ENCODE measurements around the gene CTDSP2. TPM values are rescaled to one million over a fixed set of nuclear protein-coding genes. Genes with fewer than 3 reads are reported as not detected.
"Not testable (repeated sequence)": the region's sequence is repeated elsewhere in the genome, so short reads cannot be mapped to it uniquely, and the experiment has no call there.

The CTDSP2 gene
- total RNA-seq, 2 experiments from 2014 or later, result 44.2 to 118 TPM

DNA sequence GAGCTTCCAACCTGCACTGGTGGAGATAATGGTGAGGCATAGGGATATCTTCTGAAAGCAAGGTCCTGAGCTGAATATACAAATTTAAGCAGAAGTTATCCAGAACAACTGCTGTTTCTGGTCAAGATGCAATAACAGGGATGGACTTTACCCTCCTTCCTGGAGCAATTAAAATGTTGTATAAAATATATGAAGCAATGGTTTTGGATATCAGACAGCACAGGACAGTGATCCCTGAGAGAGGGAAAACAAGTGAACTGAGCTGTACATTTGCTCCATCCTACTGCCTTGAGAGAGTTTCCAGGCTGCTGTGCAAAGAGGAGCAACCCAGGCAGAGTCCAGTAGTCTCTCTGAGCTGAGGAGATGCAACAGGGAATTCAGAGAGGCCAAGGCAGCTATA is 36.0 kb upstream of the CTDSP2 start:
- no peaks in the 10 kb centered on the region for H3K9me2 ChIP-seq (ENCODE audit: insufficient read depth, low read length)
- H3K36me3 ChIP-seq (ENCODE audit: insufficient read depth, low read length), result no peaks in the 10 kb centered on the region
- TF ChIP-seq, protein P1, sequence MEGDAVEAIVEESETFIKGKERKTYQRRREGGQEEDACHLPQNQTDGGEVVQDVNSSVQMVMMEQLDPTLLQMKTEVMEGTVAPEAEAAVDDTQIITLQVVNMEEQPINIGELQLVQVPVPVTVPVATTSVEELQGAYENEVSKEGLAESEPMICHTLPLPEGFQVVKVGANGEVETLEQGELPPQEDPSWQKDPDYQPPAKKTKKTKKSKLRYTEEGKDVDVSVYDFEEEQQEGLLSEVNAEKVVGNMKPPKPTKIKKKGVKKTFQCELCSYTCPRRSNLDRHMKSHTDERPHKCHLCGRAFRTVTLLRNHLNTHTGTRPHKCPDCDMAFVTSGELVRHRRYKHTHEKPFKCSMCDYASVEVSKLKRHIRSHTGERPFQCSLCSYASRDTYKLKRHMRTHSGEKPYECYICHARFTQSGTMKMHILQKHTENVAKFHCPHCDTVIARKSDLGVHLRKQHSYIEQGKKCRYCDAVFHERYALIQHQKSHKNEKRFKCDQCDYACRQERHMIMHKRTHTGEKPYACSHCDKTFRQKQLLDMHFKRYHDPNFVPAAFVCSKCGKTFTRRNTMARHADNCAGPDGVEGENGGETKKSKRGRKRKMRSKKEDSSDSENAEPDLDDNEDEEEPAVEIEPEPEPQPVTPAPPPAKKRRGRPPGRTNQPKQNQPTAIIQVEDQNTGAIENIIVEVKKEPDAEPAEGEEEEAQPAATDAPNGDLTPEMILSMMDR (conservative IDR thresholded peaks at IDR 0.05; ENCODE audit: low read length), result no peak
- no peak for TF ChIP-seq EZH2phosphoT487 (IDR thresholded peaks at IDR 0.05; ENCODE audit: borderline replicate concordance, low read depth, low read length)
- H3K4me1 ChIP-seq (ENCODE audit: insufficient read depth, low read length, poor library complexity, severe bottlenecking), result no peaks in the 10 kb centered on the region
- no peak for DNase-seq (ENCODE audit: low spot score)
- no peak overlapping the region for H2AFZ ChIP-seq (ENCODE audit: low read length)
- no peak overlapping the region for H3K27ac ChIP-seq (ENCODE audit: low read depth, low read length, poor library complexity, severe bottlenecking)
- intact Hi-C loops (cut with micrococcal nuclease; ENCODE audit: unreplicated experiment), result no loop called here
- ChIA-PET CTCF (ENCODE audit: unreplicated experiment) (interaction anchor here (0.6 to 1.9 kb wide), 2 partner anchors 11 to 13 kb away, joined by 3 to 7 read pairs; no protein-coding TSS in a partner anchor), POLR2A (interaction anchor here (0.5 to 4.9 kb wide), 4 partner anchors 10 to 181 kb away, joined by 3 to 28 read pairs (median 5); no protein-coding TSS in a partner anchor)
- H4K20me1 ChIP-seq (ENCODE audit: insufficient read depth, low read length), result no peaks in the 10 kb centered on the region
- no TSS peak for BruUV-seq (replicated peaks)
- H3K4me2 ChIP-seq (ENCODE audit: low read length), result no peak overlapping the region
- no peaks in the 10 kb centered on the region; the same call in 1 of the 2 replicates for H3K9me3 ChIP-seq (ENCODE audit: low read length)
- H3K79me2 ChIP-seq (ENCODE audit: insufficient read depth, low read depth, low read length), result no peaks in the 10 kb centered on the region
- no peak overlapping the region for H3K4me3 ChIP-seq (ENCODE audit: low read depth, low read length, poor library complexity, severe bottlenecking)

DNA sequence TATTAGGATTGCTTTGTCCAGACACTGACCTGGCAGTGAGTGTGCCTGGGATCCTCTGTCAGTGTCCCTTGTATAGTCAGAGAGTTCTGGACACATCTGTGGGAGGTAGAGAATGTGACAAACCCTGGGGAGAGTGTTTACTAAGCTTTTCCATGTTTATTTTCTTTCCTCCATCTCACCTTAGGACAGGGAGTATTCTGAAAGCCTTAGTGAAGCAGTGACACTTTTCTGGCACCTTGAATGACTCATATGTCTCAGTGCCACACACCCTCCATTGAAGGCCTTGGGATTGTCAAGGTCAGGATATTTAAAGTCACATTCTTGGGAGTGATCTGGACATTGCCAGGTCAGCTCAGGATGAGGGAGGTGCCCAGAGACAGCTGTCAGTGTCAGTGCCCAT is 34.9 kb upstream of the CTDSP2 start:
- ChIA-PET POLR2A (interaction anchor here (1.3 to 4.9 kb wide), 2 partner anchors 9 to 13 kb away, joined by 5 to 28 read pairs; no protein-coding TSS in a partner anchor), CTCF (ENCODE audit: unreplicated experiment) (interaction anchor here (0.6 to 1.9 kb wide), 2 partner anchors 14 to 43 kb away, joined by 3 to 7 read pairs; no protein-coding TSS in a partner anchor)
- no peaks in the 10 kb centered on the region; the same call in 1 of the 2 replicates for H3K9me3 ChIP-seq (ENCODE audit: low read length)
- no peaks in the 10 kb centered on the region for H3K4me1 ChIP-seq (ENCODE audit: insufficient read depth, low read length, poor library complexity, severe bottlenecking)
- TF ChIP-seq EZH2phosphoT487 (IDR thresholded peaks at IDR 0.05; ENCODE audit: borderline replicate concordance, low read depth, low read length), result no peak
- TF ChIP-seq, protein P1 (conservative IDR thresholded peaks at IDR 0.05; ENCODE audit: low read length), result no peak
- no peaks in the 10 kb centered on the region for H4K20me1 ChIP-seq (ENCODE audit: insufficient read depth, low read length)
- H3K4me2 ChIP-seq (ENCODE audit: low read length), result no peak overlapping the region
- DNase-seq (ENCODE audit: low spot score), result no peak
- H3K79me2 ChIP-seq (ENCODE audit: insufficient read depth, low read depth, low read length), result no peaks in the 10 kb centered on the region
- BruUV-seq (replicated peaks), result no TSS peak
- H3K4me3 ChIP-seq (ENCODE audit: low read depth, low read length, poor library complexity, severe bottlenecking), result no peak overlapping the region
- H3K36me3 ChIP-seq (ENCODE audit: insufficient read depth, low read length), result no peaks in the 10 kb centered on the region
- no peak overlapping the region for H2AFZ ChIP-seq (ENCODE audit: low read length)
- H3K27ac ChIP-seq (ENCODE audit: low read depth, low read length, poor library complexity, severe bottlenecking), result no peak overlapping the region
- intact Hi-C loops (cut with micrococcal nuclease; ENCODE audit: unreplicated experiment), result no loop called here
- no peaks in the 10 kb centered on the region for H3K9me2 ChIP-seq (ENCODE audit: insufficient read depth, low read length)

DNA sequence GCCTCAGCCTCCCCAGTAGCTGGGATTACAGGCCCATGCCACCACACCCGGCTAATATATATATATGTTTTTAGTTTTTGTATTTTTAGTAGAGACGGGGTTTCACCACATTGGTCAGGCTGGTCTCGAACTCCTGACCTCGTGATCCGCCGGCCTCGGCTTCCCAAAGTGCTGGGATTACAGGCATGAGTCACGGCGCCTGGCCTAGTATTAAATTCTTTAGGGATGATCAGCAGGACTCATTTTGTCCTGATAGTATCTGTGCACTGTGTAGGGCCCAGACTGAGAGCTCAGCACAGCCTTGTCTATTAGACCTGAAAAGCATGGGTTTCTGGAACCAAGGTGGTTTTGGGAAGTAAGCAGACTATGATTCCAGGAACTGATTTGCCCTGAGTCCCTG is 34.5 kb upstream of the CTDSP2 start:
- H3K27ac ChIP-seq (ENCODE audit: low read depth, low read length, poor library complexity, severe bottlenecking); H3K79me2 ChIP-seq (ENCODE audit: insufficient read depth, low read depth, low read length); BruUV-seq (replicated peaks); DNase-seq (ENCODE audit: low spot score); intact Hi-C loops (cut with micrococcal nuclease; ENCODE audit: unreplicated experiment); H3K9me3 ChIP-seq (ENCODE audit: low read length); H3K4me2 ChIP-seq (ENCODE audit: low read length); H3K36me3 ChIP-seq (ENCODE audit: insufficient read depth, low read length); H2AFZ ChIP-seq (ENCODE audit: low read length); H3K4me3 ChIP-seq (ENCODE audit: low read depth, low read length, poor library complexity, severe bottlenecking); H3K9me2 ChIP-seq (ENCODE audit: insufficient read depth, low read length); H3K4me1 ChIP-seq (ENCODE audit: insufficient read depth, low read length, poor library complexity, severe bottlenecking); H4K20me1 ChIP-seq (ENCODE audit: insufficient read depth, low read length): not testable (repeated sequence)
- POLR2A ChIA-PET, result interaction anchor here (0.8 to 4.9 kb wide), 4 partner anchors 9 to 42 kb away, joined by 3 to 28 read pairs (median 5); no protein-coding TSS in a partner anchor
- CTCF ChIA-PET (ENCODE audit: unreplicated experiment), result interaction anchor here (1.9 kb wide), 1 partner anchor 14 kb away, joined by 7 read pairs; no protein-coding TSS in a partner anchor
